Parathyroid adenoma (tissue), 2 donors: Measurements from ENCODE around the gene ODR4.
"Not testable (repeated sequence)": the region's sequence is repeated elsewhere in the genome, so short reads cannot be mapped to it uniquely, and the experiment has no call there.

Source experiments
- H2AFZ ChIP-seq: fragments of 300-600 bp; sonication (generic); one replicate; pipeline ENCODE4 v1.7.0; 2017; ENCODE audit warnings: antibody characterized with exemption, mild to moderate bottlenecking
- H3K27ac ChIP-seq: fragments of 300-600 bp; sonication (generic); one replicate; pipeline ENCODE4 v1.7.0; 2017
- H3K27me3 ChIP-seq: fragments of 300-600 bp; sonication (generic); one replicate; pipeline ENCODE4 v1.7.0; 2017; ENCODE audit warnings: low read length; ENCODE audit not compliant: control insufficient read depth, insufficient read depth
- H3K36me3 ChIP-seq: fragments of 300-600 bp; sonication (generic); one replicate; pipeline ENCODE4 v1.7.0; 2017; ENCODE audit warnings: low read length; ENCODE audit not compliant: control insufficient read depth, insufficient read depth
- H3K4me1 ChIP-seq: fragments of 300-600 bp; sonication (generic); one replicate; pipeline ENCODE4 v1.7.0; 2017; ENCODE audit warnings: control low read depth
- H3K4me2 ChIP-seq: fragments of 300-600 bp; sonication (generic); one replicate; pipeline ENCODE4 v1.7.0; 2017; ENCODE audit warnings: low read length
- H3K4me3 ChIP-seq: fragments of 300-600 bp; sonication (generic); one replicate; pipeline ENCODE4 v1.7.0; 2017; ENCODE audit warnings: low read depth, low read length
- H3K79me2 ChIP-seq: fragments of 300-600 bp; sonication (generic); one replicate; pipeline ENCODE4 v1.7.0; 2017; ENCODE audit warnings: control low read depth
- H3K9ac ChIP-seq: fragments of 300-600 bp; sonication (generic); one replicate; pipeline ENCODE4 v1.7.0; 2017; ENCODE audit warnings: mild to moderate bottlenecking
- H3K9me3 ChIP-seq: fragments of 300-600 bp; sonication (generic); one replicate; pipeline ENCODE4 v1.7.0; 2017; ENCODE audit warnings: low read length; ENCODE audit not compliant: control insufficient read depth
- CTCF ChIP-seq: fragments of 300-600 bp; sonication (generic); IDR thresholded peaks from one replicate; pipeline ENCODE4 v1.7.0; 2017; ENCODE audit warnings: antibody characterized with exemption, mild to moderate bottlenecking
- donor health status: primary hyperparathyroidism.

The ODR4 gene

GRCh38 chr1:186463926-186464325 is 88.3 kb downstream of the ODR4 start:
- no peak overlapping the region for H3K4me2 ChIP-seq
- no peak overlapping the region for H3K9ac ChIP-seq
- no peak overlapping the region for H3K4me3 ChIP-seq
- H3K4me1 ChIP-seq, result no peaks in the 10 kb centered on the region
- H2AFZ ChIP-seq, result no peak overlapping the region
- H3K27ac ChIP-seq, result no peak overlapping the region
- H3K9me3 ChIP-seq, result no peaks in the 10 kb centered on the region
- H3K36me3 ChIP-seq, result no peaks in the 10 kb centered on the region
- no peaks in the 10 kb centered on the region for H3K27me3 ChIP-seq
- no peak for TF ChIP-seq CTCF
- H3K79me2 ChIP-seq, result no peaks in the 10 kb centered on the region

GRCh38 chr1:186465491-186465890 is 89.9 kb downstream of the ODR4 start:
- not testable (repeated sequence) for H3K27ac ChIP-seq, H3K36me3 ChIP-seq, H3K4me3 ChIP-seq, H3K27me3 ChIP-seq, H3K79me2 ChIP-seq, H3K4me2 ChIP-seq, H3K4me1 ChIP-seq, H3K9ac ChIP-seq, H3K9me3 ChIP-seq, H2AFZ ChIP-seq

GRCh38 chr1:186465946-186466345 is 90.3 kb downstream of the ODR4 start:
- H3K79me2 ChIP-seq, result no peaks in the 10 kb centered on the region
- H3K27ac ChIP-seq, result no peak overlapping the region
- H3K4me3 ChIP-seq, result no peak overlapping the region
- H3K9me3 ChIP-seq, result no peaks in the 10 kb centered on the region
- H3K36me3 ChIP-seq, result no peaks in the 10 kb centered on the region
- no peak overlapping the region for H2AFZ ChIP-seq
- TF ChIP-seq CTCF, result no peak
- no peak overlapping the region for H3K9ac ChIP-seq
- no peaks in the 10 kb centered on the region for H3K27me3 ChIP-seq
- H3K4me2 ChIP-seq, result no peak overlapping the region
- no peaks in the 10 kb centered on the region for H3K4me1 ChIP-seq
